Measurements from ENCODE around the gene HIGD1A. TPM values are rescaled to one million over a fixed set of nuclear protein-coding genes. Genes with fewer than 3 reads are reported as not detected.

The HIGD1A gene
- total RNA-seq, 1 donor from 2014 or later: 82.4 TPM

DNA sequence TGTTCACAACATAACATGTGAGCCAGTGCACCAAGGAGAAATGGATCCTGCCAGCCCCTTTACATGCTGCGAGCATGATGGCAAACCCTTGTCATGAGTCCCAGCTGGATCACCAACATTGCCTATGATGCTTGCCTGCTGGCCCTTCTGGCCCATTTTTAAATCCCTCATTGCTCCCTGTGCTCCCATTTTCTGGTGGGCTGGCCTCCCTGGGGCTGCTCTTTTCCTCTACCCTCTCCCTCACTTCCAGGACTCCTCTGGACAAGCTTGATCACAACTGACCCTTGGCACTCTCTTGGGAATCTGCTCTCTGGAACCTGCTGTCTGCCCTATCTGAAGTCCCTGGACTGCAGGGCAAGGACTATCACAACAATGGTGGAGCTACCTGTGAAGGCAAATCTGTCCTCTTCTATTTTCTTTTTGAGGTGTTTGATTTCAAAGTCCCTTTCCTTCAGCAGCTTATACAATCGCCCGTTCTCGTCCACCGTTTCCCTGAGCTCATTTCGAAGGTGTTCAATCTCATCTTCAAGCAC, 47.5 kb downstream of the HIGD1A start:
- no peak overlapping the region for H3K27ac Mint-ChIP-seq (ENCODE audit: unreplicated experiment)
- H3K36me3 Mint-ChIP-seq (ENCODE audit: low read depth): no peaks in the 10 kb centered on the region
- no peak for DNase-seq (ENCODE audit: low read depth, low spot score)
- H3K4me3 Mint-ChIP-seq: no peak overlapping the region
- TF ChIP-seq, protein P1, sequence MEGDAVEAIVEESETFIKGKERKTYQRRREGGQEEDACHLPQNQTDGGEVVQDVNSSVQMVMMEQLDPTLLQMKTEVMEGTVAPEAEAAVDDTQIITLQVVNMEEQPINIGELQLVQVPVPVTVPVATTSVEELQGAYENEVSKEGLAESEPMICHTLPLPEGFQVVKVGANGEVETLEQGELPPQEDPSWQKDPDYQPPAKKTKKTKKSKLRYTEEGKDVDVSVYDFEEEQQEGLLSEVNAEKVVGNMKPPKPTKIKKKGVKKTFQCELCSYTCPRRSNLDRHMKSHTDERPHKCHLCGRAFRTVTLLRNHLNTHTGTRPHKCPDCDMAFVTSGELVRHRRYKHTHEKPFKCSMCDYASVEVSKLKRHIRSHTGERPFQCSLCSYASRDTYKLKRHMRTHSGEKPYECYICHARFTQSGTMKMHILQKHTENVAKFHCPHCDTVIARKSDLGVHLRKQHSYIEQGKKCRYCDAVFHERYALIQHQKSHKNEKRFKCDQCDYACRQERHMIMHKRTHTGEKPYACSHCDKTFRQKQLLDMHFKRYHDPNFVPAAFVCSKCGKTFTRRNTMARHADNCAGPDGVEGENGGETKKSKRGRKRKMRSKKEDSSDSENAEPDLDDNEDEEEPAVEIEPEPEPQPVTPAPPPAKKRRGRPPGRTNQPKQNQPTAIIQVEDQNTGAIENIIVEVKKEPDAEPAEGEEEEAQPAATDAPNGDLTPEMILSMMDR (conservative IDR thresholded peaks at IDR 0.05): no peak
- peaks cover 6% of the 10 kb centered on the region for H3K4me1 Mint-ChIP-seq
- peaks cover 3% of the 10 kb centered on the region for H3K27me3 Mint-ChIP-seq (ENCODE audit: low read depth)
- no peaks in the 10 kb centered on the region for H3K9me3 Mint-ChIP-seq

DNA sequence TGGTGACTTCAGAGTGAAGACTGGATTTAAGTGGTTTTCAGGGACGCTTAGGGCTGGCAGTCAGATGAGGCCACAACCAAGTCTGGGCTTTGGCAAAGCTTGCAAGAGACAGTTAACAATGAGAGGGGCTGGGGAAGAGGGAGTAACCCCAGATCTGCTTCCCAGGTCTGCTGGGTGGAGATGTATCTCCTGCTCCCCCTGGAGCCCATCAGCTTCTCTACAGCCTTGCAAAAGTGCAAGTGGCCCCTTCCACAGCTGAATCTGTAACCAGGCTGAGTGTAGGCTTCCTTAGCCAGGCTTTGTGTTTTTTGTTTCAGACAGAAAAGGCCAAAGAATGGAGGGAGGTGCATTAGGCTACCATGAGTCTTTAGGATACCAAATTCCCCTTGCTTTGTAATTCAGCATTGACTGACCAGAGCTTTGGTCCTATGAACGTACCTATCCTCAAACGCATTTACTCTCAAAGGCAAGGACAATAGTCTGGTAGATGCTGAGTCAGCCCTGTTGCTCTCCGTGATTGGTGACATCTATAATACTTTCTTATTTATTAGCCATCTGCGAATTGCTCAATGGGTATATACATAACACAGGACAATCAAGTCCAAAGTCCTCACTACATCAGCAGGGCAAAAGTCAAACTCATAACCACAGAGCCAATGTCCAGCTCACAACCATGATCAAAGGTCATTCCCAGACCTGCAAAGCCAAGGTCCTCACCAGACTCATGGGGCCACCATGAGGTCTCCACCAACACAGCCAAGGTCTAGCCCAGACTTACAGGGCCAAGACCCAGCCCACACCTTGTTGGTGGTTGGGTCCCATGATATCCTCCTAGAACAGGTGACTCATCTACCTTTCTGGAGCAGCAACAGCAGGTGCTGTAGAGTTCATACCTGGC, 48.4 kb downstream of the HIGD1A start:
- no peaks in the 10 kb centered on the region for H3K36me3 Mint-ChIP-seq (ENCODE audit: low read depth)
- no peaks in the 10 kb centered on the region for H3K9me3 Mint-ChIP-seq
- H3K27me3 Mint-ChIP-seq (ENCODE audit: low read depth): peaks cover 3% of the 10 kb centered on the region
- no peak for DNase-seq (ENCODE audit: low read depth, low spot score)
- peak overlapping the region; percentile 78 for H3K27ac Mint-ChIP-seq (ENCODE audit: unreplicated experiment)
- TF ChIP-seq, protein P1 (conservative IDR thresholded peaks at IDR 0.05): peak; percentile 48
- H3K4me1 Mint-ChIP-seq: peaks cover 6% of the 10 kb centered on the region
- no peak overlapping the region for H3K4me3 Mint-ChIP-seq

DNA sequence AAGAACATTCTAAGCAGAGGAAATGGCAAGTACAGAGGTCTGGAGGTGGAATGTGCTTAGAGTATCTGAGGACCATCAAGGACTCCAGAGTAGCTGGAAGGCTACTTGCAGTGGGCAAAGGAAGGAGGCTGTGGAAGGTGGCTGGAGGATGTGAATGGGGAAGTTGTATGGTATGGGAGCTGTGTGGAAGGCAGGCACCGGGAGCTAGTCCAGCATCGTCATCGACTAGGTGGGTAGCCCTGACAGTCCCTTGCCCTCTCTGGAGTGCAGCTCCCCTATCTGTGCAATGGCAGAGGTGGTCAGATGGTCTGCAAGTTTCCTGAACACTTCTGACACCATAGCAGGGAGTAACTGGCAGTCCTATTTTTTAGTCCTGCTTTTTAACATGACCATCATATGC, 50.5 kb downstream of the HIGD1A start:
- TF ChIP-seq, protein P1 (conservative IDR thresholded peaks at IDR 0.05): no peak
- DNase-seq (ENCODE audit: low read depth, low spot score): no peak
- no peak overlapping the region for H3K27ac Mint-ChIP-seq (ENCODE audit: unreplicated experiment)

DNA sequence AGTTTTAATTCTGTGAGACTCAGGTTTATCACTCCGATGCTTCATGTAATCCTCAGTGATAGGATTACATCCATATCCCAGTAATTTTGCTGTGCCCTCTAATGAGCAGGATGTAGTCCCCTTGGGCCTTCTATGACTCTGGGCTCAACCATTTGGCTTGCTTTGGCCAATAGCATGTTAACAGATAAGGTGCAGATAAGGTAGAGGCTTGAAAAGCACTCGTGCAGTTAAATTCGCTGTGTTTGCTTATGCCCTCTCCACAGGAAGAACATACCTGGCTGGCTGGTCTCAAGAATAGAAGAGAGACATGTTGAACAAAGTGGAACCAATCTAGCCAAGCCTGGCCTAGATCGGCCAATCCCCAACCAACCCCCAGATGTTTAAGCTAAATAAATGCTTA, 51.3 kb downstream of the HIGD1A start:
- Mint-ChIP-seq H3K27ac (ENCODE audit: unreplicated experiment) (no peak overlapping the region), H3K4me3 (no peak overlapping the region), H3K27me3 (ENCODE audit: low read depth) (no peaks in the 10 kb centered on the region), H3K4me1 (peaks cover 6% of the 10 kb centered on the region), H3K9me3 (no peaks in the 10 kb centered on the region), H3K36me3 (ENCODE audit: low read depth) (no peaks in the 10 kb centered on the region)
- TF ChIP-seq, protein P1 (conservative IDR thresholded peaks at IDR 0.05): no peak
- no peak for DNase-seq (ENCODE audit: low read depth, low spot score)

More for the DNA sequence above, 50.5 kb downstream of the HIGD1A start:
- no peaks in the 10 kb centered on the region for H3K36me3 Mint-ChIP-seq (ENCODE audit: low read depth)
- H3K4me3 Mint-ChIP-seq: no peak overlapping the region
- no peaks in the 10 kb centered on the region for H3K27me3 Mint-ChIP-seq (ENCODE audit: low read depth)
- H3K9me3 Mint-ChIP-seq: no peaks in the 10 kb centered on the region
- H3K4me1 Mint-ChIP-seq: peaks cover 6% of the 10 kb centered on the region

DNA sequence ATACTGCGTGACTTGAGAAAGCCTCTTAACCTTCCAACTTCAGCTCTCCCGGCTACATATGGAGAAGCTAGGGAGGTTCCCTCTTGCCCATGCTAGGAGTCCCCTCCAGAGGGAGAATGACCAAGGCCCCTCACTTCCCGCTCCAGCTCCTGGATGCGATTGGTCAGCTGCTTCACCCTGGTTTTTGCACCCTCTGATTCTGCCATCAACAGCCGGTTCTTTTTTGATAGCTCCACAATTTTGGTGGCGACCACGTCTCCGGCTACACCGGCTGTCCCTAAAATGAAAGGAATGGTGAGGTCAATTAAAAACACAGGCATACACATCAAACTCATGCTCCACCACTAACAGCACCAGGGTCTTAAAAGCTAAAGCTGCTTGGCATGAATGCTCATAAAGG, 51.8 kb downstream of the HIGD1A start:
- TF ChIP-seq, protein P1 (conservative IDR thresholded peaks at IDR 0.05): no peak
- no peaks in the 10 kb centered on the region for H3K27me3 Mint-ChIP-seq (ENCODE audit: low read depth)
- H3K9me3 Mint-ChIP-seq: no peaks in the 10 kb centered on the region
- no peak for DNase-seq (ENCODE audit: low read depth, low spot score)
- no peak overlapping the region for H3K27ac Mint-ChIP-seq (ENCODE audit: unreplicated experiment)
- H3K4me1 Mint-ChIP-seq: peaks cover 6% of the 10 kb centered on the region
- no peak overlapping the region for H3K4me3 Mint-ChIP-seq
- no peaks in the 10 kb centered on the region for H3K36me3 Mint-ChIP-seq (ENCODE audit: low read depth)
